PFSK-1 (cell line): Measurements from ENCODE around the gene MBNL1. TPM values are rescaled to one million over a fixed set of nuclear protein-coding genes. Genes with fewer than 3 reads are reported as not detected.
A peak's percentile ranks its signal among the peaks of the same experiment; 100 is the strongest.

Experiments used
- FOXP2 ChIP-seq: optimal IDR thresholded peaks from 2 replicates; pipeline ENCODE3; 2011; ENCODE audit warnings: borderline replicate concordance, control low read depth, inconsistent platforms; ENCODE audit not compliant: insufficient read depth; ENCODE audit errors: extremely low read length, extremely low read depth
- POLR2AphosphoS5 ChIP-seq: IDR thresholded peaks from 2 replicates; pipeline ENCODE4 v1.6.1; 2012; ENCODE audit warnings: low read depth, mild to moderate bottlenecking, control low read depth, low read length, moderate library complexity
- SIN3A ChIP-seq: IDR thresholded peaks from 2 replicates; pipeline ENCODE4 v1.6.1; 2012; ENCODE audit warnings: mild to moderate bottlenecking, low read length, moderate library complexity, borderline replicate concordance; ENCODE audit not compliant: insufficient read depth
- TAF1 ChIP-seq: IDR thresholded peaks from 2 replicates; pipeline ENCODE4 v1.6.1; 2012; ENCODE audit warnings: low read length, control low read depth, borderline replicate concordance; ENCODE audit not compliant: insufficient read depth
- polyA plus RNA-seq: library from polyadenylated mRNA; unstranded; fragments of >200 nt; gene quantifications from one replicate; pipeline ENCODE4 v1.2.1, GENCODE V29; 2012; ENCODE audit warnings: low read depth, missing spikeins; ENCODE audit not compliant: insufficient read length
- TF ChIP-seq, protein P1 (sequence below), 2 experiments: IDR thresholded peaks; 2 replicates each; pipeline versions ENCODE4 v1.6.1 to v1.8.0; 2011 to 2012; ENCODE audit warnings: low read depth in 2 of 2, low read length in 2 of 2, control low read depth in 1 of 2, inconsistent platforms in 1 of 2, mild to moderate bottlenecking in 1 of 2, moderate library complexity in 1 of 2; ENCODE audit not compliant: insufficient read depth in 1 of 2

The MBNL1 gene, protein sequence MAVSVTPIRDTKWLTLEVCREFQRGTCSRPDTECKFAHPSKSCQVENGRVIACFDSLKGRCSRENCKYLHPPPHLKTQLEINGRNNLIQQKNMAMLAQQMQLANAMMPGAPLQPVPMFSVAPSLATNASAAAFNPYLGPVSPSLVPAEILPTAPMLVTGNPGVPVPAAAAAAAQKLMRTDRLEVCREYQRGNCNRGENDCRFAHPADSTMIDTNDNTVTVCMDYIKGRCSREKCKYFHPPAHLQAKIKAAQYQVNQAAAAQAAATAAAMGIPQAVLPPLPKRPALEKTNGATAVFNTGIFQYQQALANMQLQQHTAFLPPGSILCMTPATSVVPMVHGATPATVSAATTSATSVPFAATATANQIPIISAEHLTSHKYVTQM
- polyA plus RNA-seq: 41.2 TPM

DNA sequence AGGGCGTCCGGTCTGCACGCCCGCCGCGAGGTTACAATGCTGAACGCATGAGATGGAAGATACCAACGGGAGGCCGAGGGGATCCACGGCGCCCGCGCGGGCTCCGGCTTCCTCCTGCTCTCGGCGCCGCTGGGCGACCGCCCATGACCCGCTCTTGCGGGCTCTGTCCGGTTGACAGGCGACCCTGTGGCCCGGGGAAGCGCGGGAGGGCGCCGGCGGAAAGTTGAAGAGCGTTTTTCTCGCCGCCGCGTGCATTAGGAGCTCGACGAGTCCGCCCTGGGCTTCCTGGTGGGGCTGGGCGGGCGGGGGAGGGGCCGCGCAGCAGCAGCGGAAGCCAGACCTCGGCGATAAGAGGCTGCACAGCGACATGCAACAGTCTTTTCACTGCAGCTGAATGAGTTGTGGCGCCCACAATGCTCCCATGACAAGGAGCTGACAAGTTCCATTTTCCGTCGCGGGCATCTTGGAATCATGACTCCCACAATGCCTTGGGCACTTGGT lies at the start of gene MBNL1:
Gene MBNL1 (plus strand): TSS at position 375 of the 501 bp plus-strand sequence. CDS start 31,265 bp downstream, outside the sequence.
- peak; percentile 43 for TF ChIP-seq FOXP2
- TF ChIP-seq, protein P1, sequence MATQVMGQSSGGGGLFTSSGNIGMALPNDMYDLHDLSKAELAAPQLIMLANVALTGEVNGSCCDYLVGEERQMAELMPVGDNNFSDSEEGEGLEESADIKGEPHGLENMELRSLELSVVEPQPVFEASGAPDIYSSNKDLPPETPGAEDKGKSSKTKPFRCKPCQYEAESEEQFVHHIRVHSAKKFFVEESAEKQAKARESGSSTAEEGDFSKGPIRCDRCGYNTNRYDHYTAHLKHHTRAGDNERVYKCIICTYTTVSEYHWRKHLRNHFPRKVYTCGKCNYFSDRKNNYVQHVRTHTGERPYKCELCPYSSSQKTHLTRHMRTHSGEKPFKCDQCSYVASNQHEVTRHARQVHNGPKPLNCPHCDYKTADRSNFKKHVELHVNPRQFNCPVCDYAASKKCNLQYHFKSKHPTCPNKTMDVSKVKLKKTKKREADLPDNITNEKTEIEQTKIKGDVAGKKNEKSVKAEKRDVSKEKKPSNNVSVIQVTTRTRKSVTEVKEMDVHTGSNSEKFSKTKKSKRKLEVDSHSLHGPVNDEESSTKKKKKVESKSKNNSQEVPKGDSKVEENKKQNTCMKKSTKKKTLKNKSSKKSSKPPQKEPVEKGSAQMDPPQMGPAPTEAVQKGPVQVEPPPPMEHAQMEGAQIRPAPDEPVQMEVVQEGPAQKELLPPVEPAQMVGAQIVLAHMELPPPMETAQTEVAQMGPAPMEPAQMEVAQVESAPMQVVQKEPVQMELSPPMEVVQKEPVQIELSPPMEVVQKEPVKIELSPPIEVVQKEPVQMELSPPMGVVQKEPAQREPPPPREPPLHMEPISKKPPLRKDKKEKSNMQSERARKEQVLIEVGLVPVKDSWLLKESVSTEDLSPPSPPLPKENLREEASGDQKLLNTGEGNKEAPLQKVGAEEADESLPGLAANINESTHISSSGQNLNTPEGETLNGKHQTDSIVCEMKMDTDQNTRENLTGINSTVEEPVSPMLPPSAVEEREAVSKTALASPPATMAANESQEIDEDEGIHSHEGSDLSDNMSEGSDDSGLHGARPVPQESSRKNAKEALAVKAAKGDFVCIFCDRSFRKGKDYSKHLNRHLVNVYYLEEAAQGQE (IDR thresholded peaks at IDR 0.05; ENCODE audit: insufficient read depth in 1 of 2, low read depth in 2 of 2, low read length in 2 of 2): no peak
- TF ChIP-seq POLR2AphosphoS5: peak; percentile 74; the same call in 1 of the 2 replicates

DNA sequence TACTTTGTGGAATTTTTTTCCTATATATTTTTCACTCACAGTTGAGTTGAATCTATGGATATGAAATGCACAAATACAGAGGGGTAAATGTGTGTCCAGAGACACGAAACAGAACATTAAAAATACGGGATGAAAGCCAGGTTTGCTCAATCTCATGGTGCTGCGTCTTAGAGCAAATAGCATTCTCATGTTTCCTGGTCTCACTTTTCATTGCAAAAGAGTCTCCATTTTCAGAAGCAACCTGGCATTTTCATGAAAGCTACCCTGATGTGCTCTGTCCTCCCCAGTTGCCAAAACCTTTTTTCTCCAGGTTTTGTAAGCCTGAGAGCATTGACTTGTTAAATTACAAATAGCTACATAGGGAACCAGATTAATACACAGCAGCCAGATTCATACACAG lies 49.5 kb upstream of the MBNL1 start:
- TF ChIP-seq SIN3A (no peak), TAF1 (no peak), FOXP2 (no peak), POLR2AphosphoS5 (no peak)
- TF ChIP-seq, protein P1 (IDR thresholded peaks at IDR 0.05; ENCODE audit: insufficient read depth in 1 of 2, low read depth in 2 of 2, low read length in 2 of 2): no peak

DNA sequence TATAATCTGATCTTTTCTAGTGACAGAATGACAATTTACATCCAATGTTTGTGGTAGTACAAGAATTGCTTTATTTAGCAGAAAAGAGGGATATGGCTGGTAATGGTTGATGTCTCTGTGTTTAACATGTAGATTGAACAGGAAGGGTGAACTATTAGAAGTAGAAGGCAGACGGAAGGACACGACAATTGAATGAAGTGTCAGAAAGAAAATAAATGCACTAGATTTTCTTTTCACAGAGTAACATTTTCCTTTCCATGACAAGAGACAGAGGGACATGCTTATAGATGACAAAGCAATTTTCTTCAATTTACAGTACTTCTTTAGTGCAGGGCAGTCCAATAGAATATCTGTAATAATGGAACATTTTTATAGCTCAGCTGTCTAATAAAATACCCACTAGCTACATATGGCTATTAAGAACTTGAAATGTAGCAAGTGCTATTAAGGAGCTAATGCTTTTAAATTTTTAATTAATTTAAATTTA lies 48.9 kb upstream of the MBNL1 start:
- no peak for TF ChIP-seq POLR2AphosphoS5
- no peak for TF ChIP-seq TAF1
- TF ChIP-seq, protein P1 (IDR thresholded peaks at IDR 0.05; ENCODE audit: insufficient read depth in 1 of 2, low read depth in 2 of 2, low read length in 2 of 2): no peak
- no peak for TF ChIP-seq FOXP2
- TF ChIP-seq SIN3A: no peak

DNA sequence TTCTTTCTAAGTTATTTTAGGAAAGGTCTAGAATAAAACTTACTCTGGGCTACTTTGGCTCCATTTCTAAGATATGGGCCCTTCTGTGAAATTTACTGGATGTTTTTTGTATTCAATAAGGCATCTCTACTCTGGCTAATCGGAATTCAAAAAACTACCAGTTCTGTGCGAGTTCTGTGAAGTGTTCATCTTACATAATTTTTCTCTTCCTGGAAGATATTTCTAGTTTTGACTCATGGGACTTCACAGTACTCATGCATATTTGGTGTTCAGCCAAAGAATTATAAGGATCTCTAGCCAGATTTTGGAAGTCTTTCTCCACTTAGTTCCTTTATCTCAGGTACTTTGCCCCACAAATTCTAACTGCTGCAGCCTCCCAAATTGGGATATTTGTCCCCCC lies 46.4 kb upstream of the MBNL1 start:
- TF ChIP-seq FOXP2 (no peak), TAF1 (no peak), POLR2AphosphoS5 (no peak), SIN3A (no peak)
- TF ChIP-seq, protein P1 (IDR thresholded peaks at IDR 0.05; ENCODE audit: insufficient read depth in 1 of 2, low read depth in 2 of 2, low read length in 2 of 2): no peak
